SK-N-SH (cell line): ENCODE data around the gene PRXL2B. TPM values are rescaled to one million over a fixed set of nuclear protein-coding genes. Genes with fewer than 3 reads are reported as not detected.
A peak's percentile ranks its signal among the peaks of the same experiment; 100 is the strongest.

Experiments used
- CTCF ChIA-PET: fragments of 300-600, 350-600 bp; formaldehyde crosslinking; extraction: SDS; loops from one replicate; lab custom pipeline; 2021; lab: Yijun Ruan, JAX
- POLR2A ChIA-PET: fragments of 350-600 bp; sonication (Branson Sonifier 250); formaldehyde crosslinking; extraction: SDS; loops from one replicate; lab custom pipeline; 2020; ENCODE audit warnings: antibody characterized with exemption, inconsistent platforms; lab: Yijun Ruan, JAX
- DNase-seq: peaks from one replicate; pipeline ENCODE4 v3.0.0; 2012
- H2AFZ ChIP-seq: fragments of 200-600 bp; sonication (generic); 2 replicates; pipeline ENCODE4 v1.8.1; 2016; ENCODE audit warnings: antibody characterized with exemption, mild to moderate bottlenecking, low read depth
- H3F3A ChIP-seq: fragments of 200-600 bp; sonication (generic); replicated peaks from 2 replicates; pipeline ENCODE3; 2016; ENCODE audit warnings: antibody characterized with exemption, mild to moderate bottlenecking; ENCODE audit not compliant: insufficient read depth
- H3K27ac ChIP-seq, 2 experiments: fragments of 200-500 bp in 1 of 2; fragments of 200-600 bp in 1 of 2; sonication (Bioruptor generic) in 1 of 2; sonication (generic), shearing (Covaris generic) in 1 of 2; 2 replicates each; pipeline versions ENCODE4 v1.5.1 to v1.6.1; 2014 to 2016; ENCODE audit warnings: low read depth in 2 of 2, inconsistent platforms in 1 of 2, low read length in 1 of 2, mild to moderate bottlenecking in 1 of 2, mixed read lengths in 1 of 2
- H3K27me3 ChIP-seq: fragments of 200-600 bp; sonication (generic), shearing (Covaris generic); 2 replicates; pipeline ENCODE4 v1.6.1; 2016; ENCODE audit warnings: mixed run types; ENCODE audit not compliant: insufficient read depth
- H3K36me3 ChIP-seq, 2 experiments: fragments of 200-500 bp in 1 of 2; fragments of 200-600 bp in 1 of 2; sonication (Bioruptor generic) in 1 of 2; sonication (generic) in 1 of 2; replicated peaks in 1 of 2; 2 replicates each; pipeline versions ENCODE3 to v1.5.1; 2014 to 2016; ENCODE audit warnings: low read length in 1 of 2, mild to moderate bottlenecking in 1 of 2; ENCODE audit not compliant: insufficient read depth in 2 of 2, control insufficient read depth in 1 of 2
- H3K4me1 ChIP-seq, 2 experiments: fragments of 200-500 bp in 1 of 2; fragments of 200-600 bp in 1 of 2; sonication (Bioruptor generic) in 1 of 2; sonication (generic), shearing (Covaris generic) in 1 of 2; 2 replicates each; pipeline versions ENCODE4 v1.5.1 to v1.6.1; 2014 to 2016; ENCODE audit warnings: low read depth in 1 of 2, low read length in 1 of 2, mixed run types in 1 of 2; ENCODE audit not compliant: insufficient read depth in 2 of 2, control insufficient read depth in 1 of 2
- H3K4me2 ChIP-seq: fragments of 200-600 bp; sonication (generic), shearing (Covaris generic); 2 replicates; pipeline ENCODE4 v1.6.1; 2017; ENCODE audit warnings: mixed run types
- H3K4me3 ChIP-seq, 2 experiments: fragments of 200-500 bp in 1 of 2; fragments of 200-600 bp in 1 of 2; sonication (Bioruptor generic) in 1 of 2; sonication (generic), shearing (Covaris generic) in 1 of 2; 2 replicates each; pipeline versions ENCODE4 v1.5.1 to v1.8.1; 2014 to 2016; ENCODE audit warnings: low read depth in 2 of 2, inconsistent platforms in 1 of 2, low read length in 1 of 2, mild to moderate bottlenecking in 1 of 2, mixed read lengths in 1 of 2, moderate library complexity in 1 of 2
- H3K79me2 ChIP-seq: fragments of 200-600 bp; sonication (generic); 2 replicates; pipeline ENCODE4 v1.8.1; 2017; ENCODE audit warnings: mild to moderate bottlenecking; ENCODE audit not compliant: insufficient read depth
- H3K9ac ChIP-seq: fragments of 200-600 bp; sonication (generic); 2 replicates; pipeline ENCODE4 v1.6.1; 2017; ENCODE audit warnings: mixed run types
- H3K9me2 ChIP-seq: fragments of 200-600 bp; sonication (generic); 2 replicates; pipeline ENCODE4 v1.6.1; 2017; ENCODE audit warnings: mixed run types
- H3K9me3 ChIP-seq: fragments of 200-600 bp; sonication (generic); 2 replicates; pipeline ENCODE4 v1.6.1; 2017; ENCODE audit warnings: mixed run types, mild to moderate bottlenecking, moderate library complexity
- H4K20me1 ChIP-seq: fragments of 200-600 bp; sonication (generic); 2 replicates; pipeline ENCODE4 v1.6.1; 2017; ENCODE audit warnings: mild to moderate bottlenecking, mixed run types; ENCODE audit not compliant: insufficient read depth
- CHD2 ChIP-seq: fragments of 150-350 bp; IDR thresholded peaks from 2 replicates; pipeline ENCODE4 v1.6.1; 2018; ENCODE audit warnings: low read length; ENCODE audit not compliant: partially characterized antibody
- EP300 ChIP-seq, 2 experiments: IDR thresholded peaks; 2 replicates each; pipeline versions ENCODE4 v1.4.0 to v1.6.1; 2012; ENCODE audit warnings: borderline replicate concordance in 1 of 2, low read depth in 1 of 2, low read length in 1 of 2
- FOXM1 ChIP-seq: IDR thresholded peaks from 2 replicates; pipeline ENCODE4 v1.4.0; 2012; ENCODE audit warnings: low read depth, mild to moderate bottlenecking
- GABPA ChIP-seq: IDR thresholded peaks from 2 replicates; pipeline ENCODE4 v1.4.0; 2012; ENCODE audit warnings: low read depth, mild to moderate bottlenecking
- GATA2 ChIP-seq: sonication (generic); formaldehyde crosslinking; IDR thresholded peaks from 2 replicates; pipeline ENCODE4 v1.5.0; 2020; ENCODE audit warnings: mild to moderate bottlenecking, missing genetic modification reagents
- IRF3 ChIP-seq: fragments of 150-350 bp; IDR thresholded peaks from 2 replicates; pipeline ENCODE4 v1.6.1; 2016; ENCODE audit warnings: mild to moderate bottlenecking, low read depth, low read length
- JUND ChIP-seq: IDR thresholded peaks from 2 replicates; pipeline ENCODE4 v1.4.0; 2012
- MEF2A ChIP-seq: IDR thresholded peaks from 2 replicates; pipeline ENCODE4 v1.4.0; 2012; ENCODE audit warnings: low read depth, borderline replicate concordance
- MXI1 ChIP-seq: IDR thresholded peaks from 2 replicates; pipeline ENCODE4 v1.6.1; 2012; ENCODE audit warnings: mild to moderate bottlenecking, low read depth, low read length, improper control_type of control experiment
- POLR2AphosphoS5 ChIP-seq: IDR thresholded peaks from 2 replicates; pipeline ENCODE4 v1.6.1; 2012; ENCODE audit warnings: low read depth, low read length
- RAD21 ChIP-seq: IDR thresholded peaks from 2 replicates; pipeline ENCODE4 v1.6.1; 2012; ENCODE audit warnings: mild to moderate bottlenecking, low read length
- RFX5 ChIP-seq: IDR thresholded peaks from 2 replicates; pipeline ENCODE4 v1.6.1; 2012; ENCODE audit warnings: mild to moderate bottlenecking, improper control_type of control experiment, low read length
- TAF1 ChIP-seq: IDR thresholded peaks from 2 replicates; pipeline ENCODE4 v1.6.1; 2012; ENCODE audit warnings: low read depth, mild to moderate bottlenecking, low read length, moderate library complexity, borderline replicate concordance
- TCF12 ChIP-seq: IDR thresholded peaks from 2 replicates; pipeline ENCODE4 v1.4.0; 2012
- TEAD4 ChIP-seq: IDR thresholded peaks from 2 replicates; pipeline ENCODE4 v1.4.0; 2012; ENCODE audit warnings: mild to moderate bottlenecking, borderline replicate concordance; ENCODE audit not compliant: insufficient read depth
- USF1 ChIP-seq: IDR thresholded peaks from 2 replicates; pipeline ENCODE4 v1.4.0; 2012; ENCODE audit warnings: low read depth, borderline replicate concordance
- YY1 ChIP-seq: IDR thresholded peaks from 2 replicates; pipeline ENCODE4 v1.4.0; 2012; ENCODE audit warnings: low read depth, mild to moderate bottlenecking
- WGBS: methylation state at CpG from one replicate; pipeline ENCODE4 v1.1.6; 2017; ENCODE audit warnings: low lambda C conversion rate; 5-methylcytosine and 5-hydroxymethylcytosine counted together
- polyA plus RNA-seq, 3 experiments: library from polyadenylated mRNA; depleted of rRNA; stranded (reverse); fragments of >200 nt; gene quantifications; 2 replicates each; pipeline ENCODE4 v1.2.3, GENCODE V29; 2012
- TF ChIP-seq, protein P1 (sequence below): fragments of 200-600 bp; sonication (generic); IDR thresholded peaks from 2 replicates; pipeline ENCODE4 v1.6.1; 2017; ENCODE audit warnings: antibody characterized with exemption, mild to moderate bottlenecking, moderate library complexity
- TF ChIP-seq, protein P2 (sequence below): IDR thresholded peaks from 2 replicates; pipeline ENCODE4 v1.4.0; 2012; ENCODE audit warnings: low read depth, borderline replicate concordance

Gene PRXL2B
- polyA plus RNA-seq, 1 of the 3 experiments (the other 2 are of a cell fraction) = 33.7 TPM

- TF ChIP-seq, protein P1, sequence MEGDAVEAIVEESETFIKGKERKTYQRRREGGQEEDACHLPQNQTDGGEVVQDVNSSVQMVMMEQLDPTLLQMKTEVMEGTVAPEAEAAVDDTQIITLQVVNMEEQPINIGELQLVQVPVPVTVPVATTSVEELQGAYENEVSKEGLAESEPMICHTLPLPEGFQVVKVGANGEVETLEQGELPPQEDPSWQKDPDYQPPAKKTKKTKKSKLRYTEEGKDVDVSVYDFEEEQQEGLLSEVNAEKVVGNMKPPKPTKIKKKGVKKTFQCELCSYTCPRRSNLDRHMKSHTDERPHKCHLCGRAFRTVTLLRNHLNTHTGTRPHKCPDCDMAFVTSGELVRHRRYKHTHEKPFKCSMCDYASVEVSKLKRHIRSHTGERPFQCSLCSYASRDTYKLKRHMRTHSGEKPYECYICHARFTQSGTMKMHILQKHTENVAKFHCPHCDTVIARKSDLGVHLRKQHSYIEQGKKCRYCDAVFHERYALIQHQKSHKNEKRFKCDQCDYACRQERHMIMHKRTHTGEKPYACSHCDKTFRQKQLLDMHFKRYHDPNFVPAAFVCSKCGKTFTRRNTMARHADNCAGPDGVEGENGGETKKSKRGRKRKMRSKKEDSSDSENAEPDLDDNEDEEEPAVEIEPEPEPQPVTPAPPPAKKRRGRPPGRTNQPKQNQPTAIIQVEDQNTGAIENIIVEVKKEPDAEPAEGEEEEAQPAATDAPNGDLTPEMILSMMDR = no peak
- TF ChIP-seq RAD21 (no peak), TCF12 (no peak), GABPA (no peak), MEF2A (no peak), CHD2 (no peak), GATA2 (CRISPR knock-in tag) (no peak), TAF1 (no peak), EP300 (IDR thresholded peaks at IDR 0.05; ENCODE audit: borderline replicate concordance in 1 of 2, low read depth in 1 of 2, low read length in 1 of 2) (no peak), USF1 (no peak), POLR2AphosphoS5 (no peak), RFX5 (no peak), TEAD4 (no peak), FOXM1 (no peak), JUND (no peak), MXI1 (no peak), YY1 (no peak), IRF3 (no peak)
- TF ChIP-seq, protein P2, sequence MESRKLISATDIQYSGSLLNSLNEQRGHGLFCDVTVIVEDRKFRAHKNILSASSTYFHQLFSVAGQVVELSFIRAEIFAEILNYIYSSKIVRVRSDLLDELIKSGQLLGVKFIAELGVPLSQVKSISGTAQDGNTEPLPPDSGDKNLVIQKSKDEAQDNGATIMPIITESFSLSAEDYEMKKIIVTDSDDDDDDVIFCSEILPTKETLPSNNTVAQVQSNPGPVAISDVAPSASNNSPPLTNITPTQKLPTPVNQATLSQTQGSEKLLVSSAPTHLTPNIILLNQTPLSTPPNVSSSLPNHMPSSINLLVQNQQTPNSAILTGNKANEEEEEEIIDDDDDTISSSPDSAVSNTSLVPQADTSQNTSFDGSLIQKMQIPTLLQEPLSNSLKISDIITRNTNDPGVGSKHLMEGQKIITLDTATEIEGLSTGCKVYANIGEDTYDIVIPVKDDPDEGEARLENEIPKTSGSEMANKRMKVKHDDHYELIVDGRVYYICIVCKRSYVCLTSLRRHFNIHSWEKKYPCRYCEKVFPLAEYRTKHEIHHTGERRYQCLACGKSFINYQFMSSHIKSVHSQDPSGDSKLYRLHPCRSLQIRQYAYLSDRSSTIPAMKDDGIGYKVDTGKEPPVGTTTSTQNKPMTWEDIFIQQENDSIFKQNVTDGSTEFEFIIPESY = no peak
- Histone ChIP-seq H3K9me3 (no peaks in the 10 kb centered on the region), H3K4me1 (no peaks in the 10 kb centered on the region), H3K4me3 (no peak overlapping the region), H3K36me3 (no peaks in the 10 kb centered on the region), H4K20me1 (no peaks in the 10 kb centered on the region), H3K9me2 (no peaks in the 10 kb centered on the region), H3F3A (peaks cover 5% of the 10 kb centered on the region), H3K27me3 (peaks cover 13% of the 10 kb centered on the region; the same call in 1 of the 2 replicates), H3K9ac (no peak overlapping the region), H3K27ac (no peak overlapping the region), H3K4me2 (no peak overlapping the region), H3K79me2 (no peaks in the 10 kb centered on the region), H2AFZ (no peak overlapping the region)
- peak; percentile 42 for DNase-seq
- WGBS = 13% methylated on average over 3 of the region's 64 CpGs
- CTCF ChIA-PET = interaction anchor here (0.6 kb wide), 1 partner anchor 9 kb away, joined by 3 read pairs; no protein-coding TSS in a partner anchor
- POLR2A ChIA-PET = interaction anchor here (1.1 kb wide), 1 partner anchor 9 kb away, joined by 3 read pairs; no protein-coding TSS in a partner anchor
Observed at GRCh38 chr1:2628933-2629626, 42.5 kb downstream of the PRXL2B start.
